IMR-90 (cell line): ENCODE measurements around the gene TDRD6. TPM values are rescaled to one million over a fixed set of nuclear protein-coding genes. Genes with fewer than 3 reads are reported as not detected.

Source experiments
- ATAC-seq: fragments of 200-7000 bp; cut with Tn5 transposase; 2 replicates; pipeline ENCODE4 v1.9.1; 2020; ENCODE audit warnings: low read depth, mild to moderate bottlenecking, moderate library complexity
- BruUV-seq: library from RNA; stranded (reverse); fragments of 400-500 nt; replicated peaks from 2 replicates; lab custom pipeline; 2021; lab: Mats Ljungman, UMichigan
- CTCF ChIA-PET: fragments of 300-600 bp; formaldehyde crosslinking; extraction: SDS; loops from one replicate; lab custom pipeline; 2021; ENCODE audit warnings: antibody characterized with exemption; lab: Yijun Ruan, JAX
- POLR2A ChIA-PET: fragments of 300-600 bp; sonication (Branson Sonifier 250); formaldehyde crosslinking; loops from one replicate; lab custom pipeline; 2022; ENCODE audit warnings: antibody characterized with exemption; ENCODE audit not compliant: unreplicated experiment; lab: Charles Lee
- DNase-seq: peaks from one replicate; pipeline ENCODE4 v3.0.0; 2013
- H2AFZ ChIP-seq: replicated peaks from 2 replicates; pipeline ENCODE3; 2013; ENCODE audit warnings: low read length, mild to moderate bottlenecking; ENCODE audit not compliant: poor library complexity
- H2AK5ac ChIP-seq: 2 replicates; pipeline ENCODE4 v1.6.1; 2013; ENCODE audit warnings: low read depth, low read length, inconsistent platforms
- H2AK9ac ChIP-seq: replicated peaks from 2 replicates; pipeline ENCODE3; 2013; ENCODE audit warnings: mild to moderate bottlenecking, low read depth, low read length, moderate library complexity; ENCODE audit not compliant: poor library complexity
- H2BK120ac ChIP-seq: 2 replicates; pipeline ENCODE4 v1.6.1; 2013; ENCODE audit warnings: low read depth, low read length, inconsistent platforms
- H2BK15ac ChIP-seq: 3 replicates; pipeline ENCODE4 v1.6.1; 2013; ENCODE audit warnings: low read depth, low read length, inconsistent platforms
- H2BK20ac ChIP-seq: 2 replicates; pipeline ENCODE4 v1.6.1; 2013; ENCODE audit warnings: low read depth, mild to moderate bottlenecking, inconsistent platforms, low read length, moderate library complexity
- H2BK5ac ChIP-seq: 2 replicates; pipeline ENCODE4 v1.6.1; 2013; ENCODE audit warnings: mild to moderate bottlenecking, low read depth, low read length, inconsistent platforms; ENCODE audit not compliant: poor library complexity, severe bottlenecking
- H3K14ac ChIP-seq: replicated peaks from 2 replicates; pipeline ENCODE4 v1.6.1; 2013; ENCODE audit warnings: low read depth, low read length, inconsistent platforms
- H3K18ac ChIP-seq: 2 replicates; pipeline ENCODE4 v1.6.1; 2013; ENCODE audit warnings: low read depth, low read length, control low read depth
- H3K23ac ChIP-seq: 2 replicates; pipeline ENCODE4 v1.6.1; 2013; ENCODE audit warnings: low read depth, low read length, inconsistent platforms
- H3K27ac ChIP-seq: 2 replicates; pipeline ENCODE4 v1.5.1; 2013; ENCODE audit warnings: mild to moderate bottlenecking, control low read depth, low read length; ENCODE audit not compliant: insufficient read depth
- H3K27me3 ChIP-seq: 2 replicates; pipeline ENCODE4 v1.6.1; 2013; ENCODE audit warnings: low read length; ENCODE audit not compliant: control insufficient read depth, insufficient read depth
- H3K36me3 ChIP-seq: 2 replicates; pipeline ENCODE4 v1.6.1; 2013; ENCODE audit warnings: low read length, mixed read lengths; ENCODE audit not compliant: control insufficient read depth, insufficient read depth
- H3K4ac ChIP-seq: 2 replicates; pipeline ENCODE4 v1.6.1; 2013; ENCODE audit warnings: low read depth, low read length, inconsistent platforms
- H3K4me1 ChIP-seq: 2 replicates; pipeline ENCODE4 v1.6.1; 2013; ENCODE audit warnings: low read length, mixed read lengths; ENCODE audit not compliant: control insufficient read depth, insufficient read depth
- H3K4me2 ChIP-seq: 2 replicates; pipeline ENCODE4 v1.6.1; 2013; ENCODE audit warnings: low read depth, mild to moderate bottlenecking, control low read depth, low read length, moderate library complexity
- H3K4me3 ChIP-seq: 2 replicates; pipeline ENCODE4 v1.5.1; 2013; ENCODE audit warnings: low read depth, mild to moderate bottlenecking, control low read depth, low read length, moderate library complexity; ENCODE audit not compliant: insufficient read depth
- H3K56ac ChIP-seq: 2 replicates; pipeline ENCODE4 v1.6.1; 2013; ENCODE audit warnings: low read length, inconsistent platforms; ENCODE audit not compliant: insufficient read depth; ENCODE audit errors: extremely low read depth
- H3K79me1 ChIP-seq, 2 experiments: 2 replicates each; pipeline ENCODE4 v1.6.1; 2013; ENCODE audit warnings: low read length in 2 of 2, inconsistent platforms in 1 of 2, low read depth in 1 of 2
- H3K9ac ChIP-seq: 2 replicates; pipeline ENCODE4 v1.6.1; 2013; ENCODE audit warnings: low read depth, low read length, control low read depth
- H3K9me1 ChIP-seq: 2 replicates; pipeline ENCODE4 v1.6.1; 2013; ENCODE audit warnings: low read length, inconsistent platforms; ENCODE audit not compliant: insufficient read depth
- H3K9me3 ChIP-seq: 2 replicates; pipeline ENCODE4 v1.6.1; 2013; ENCODE audit warnings: low read length; ENCODE audit not compliant: control insufficient read depth, insufficient read depth
- H4K20me1 ChIP-seq: 2 replicates; pipeline ENCODE4 v1.6.1; 2013; ENCODE audit warnings: low read length, inconsistent platforms; ENCODE audit not compliant: insufficient read depth
- H4K5ac ChIP-seq: 2 replicates; pipeline ENCODE4 v1.6.1; 2013; ENCODE audit warnings: mild to moderate bottlenecking, low read depth, low read length, control low read depth
- H4K8ac ChIP-seq, 2 experiments: 2 replicates each; pipeline ENCODE4 v1.6.1; 2013; ENCODE audit warnings: low read depth in 2 of 2, low read length in 2 of 2, control low read depth in 1 of 2, inconsistent platforms in 1 of 2
- H4K91ac ChIP-seq: 2 replicates; pipeline ENCODE4 v1.6.1; 2013; ENCODE audit warnings: low read depth, low read length, inconsistent platforms; ENCODE audit not compliant: insufficient read depth
- CEBPB ChIP-seq: IDR thresholded peaks from 2 replicates; pipeline ENCODE4 v1.6.1; 2012; ENCODE audit warnings: low read depth, low read length, improper control_type of control experiment
- CHD1 ChIP-seq: IDR thresholded peaks from 2 replicates; pipeline ENCODE4 v1.6.1; 2012; ENCODE audit warnings: low read depth, low read length, improper control_type of control experiment
- MXI1 ChIP-seq: IDR thresholded peaks from 2 replicates; pipeline ENCODE4 v1.6.1; 2012; ENCODE audit warnings: low read depth, mild to moderate bottlenecking, low read length, moderate library complexity, borderline replicate concordance
- NFE2L2 ChIP-seq: fragments of 150-350 bp; IDR thresholded peaks from 2 replicates; pipeline ENCODE4 v1.6.1; 2016; ENCODE audit warnings: low read depth, mild to moderate bottlenecking, low read length
- WGBS, 2 experiments: methylation state at CpG; one replicate each; pipeline versions ENCODE4 v1.1.5 to v1.1.7; 2013; ENCODE audit warnings: missing lambda C conversion rate in 2 of 2; ENCODE audit not compliant: insufficient read length in 1 of 2; ENCODE audit errors: extremely low coverage in 2 of 2; 5-methylcytosine and 5-hydroxymethylcytosine counted together
- dilution Hi-C: fragments of 300-500 bp; cut with HindIII; formaldehyde crosslinking; loops from one replicate; pipeline ENCODE4 v1.14.3; 2018; ENCODE audit warnings: low sequenced_read_pairs; ENCODE audit not compliant: unreplicated experiment
- in situ Hi-C: fragments of 300-500 bp; cut with MboI; formaldehyde crosslinking; loops from 3 replicates; pipeline ENCODE4 v1.14.3; 2019; ENCODE audit warnings: low sequenced_read_pairs, inconsistent platforms, mixed read lengths
- intact Hi-C: fragments of 100-400 bp; cut with micrococcal nuclease; formaldehyde crosslinking; loops from 2 replicates; pipeline ENCODE4 v1.10.0; 2022
- polyA plus RNA-seq, 3 experiments: library from polyadenylated mRNA; depleted of rRNA; stranded (reverse); fragments of >200 nt; gene quantifications; 2 replicates each; pipeline ENCODE4 v1.2.3, GENCODE V29; 2012; ENCODE audit warnings: low replicate concordance in 1 of 3
- total RNA-seq: library from RNA; depleted of rRNA; stranded (reverse); fragments of >200 nt; gene quantifications from 2 replicates; pipeline ENCODE4 v1.2.3, GENCODE V29; 2012
- TF ChIP-seq, protein P1 (sequence below): conservative IDR thresholded peaks from 2 replicates; pipeline ENCODE4 v1.5.1; 2012; ENCODE audit warnings: mild to moderate bottlenecking, low read depth, low read length, improper control_type of control experiment

TDRD6 gene
- total and polyA plus RNA-seq, 2 of the 4 experiments (the other 2 are of a cell fraction), result not detected

- CTCF ChIA-PET, result no interaction called here
Measured at GRCh38 chr6:46637933-46638332, 49.8 kb upstream of the TDRD6 start.

More at GRCh38 chr6:46637933-46638332, 49.8 kb upstream of the TDRD6 start:
- Histone ChIP-seq H3K4me1 (peaks cover 2% of the 10 kb centered on the region; the same call in 1 of the 2 replicates), H2BK120ac (no peak overlapping the region), H3K18ac (no peak overlapping the region), H2BK20ac (no peak overlapping the region), H3K56ac (no peak overlapping the region), H4K20me1 (no peaks in the 10 kb centered on the region), H2AFZ (no peak overlapping the region), H2BK5ac (no peak overlapping the region), H3K9me3 (no peaks in the 10 kb centered on the region), H4K8ac (no peak overlapping the region), H3K27ac (no peak overlapping the region), H4K5ac (no peak overlapping the region), H3K9ac (no peak overlapping the region), H3K4ac (no peak overlapping the region), H3K23ac (no peak overlapping the region), H3K27me3 (no peaks in the 10 kb centered on the region), H2BK15ac (no peak overlapping the region), H3K36me3 (no peaks in the 10 kb centered on the region), H4K91ac (no peak overlapping the region), H3K9me1 (no peaks in the 10 kb centered on the region), H3K4me3 (no peak overlapping the region), H3K79me1 (no peaks in the 10 kb centered on the region), H2AK9ac (no peak overlapping the region), H3K4me2 (no peak overlapping the region), H3K14ac (no peak overlapping the region), H2AK5ac (no peak overlapping the region)
- intact Hi-C loops, result no loop called here
- TF ChIP-seq CEBPB (no peak), MXI1 (no peak), NFE2L2 (no peak), CHD1 (no peak)
- TF ChIP-seq, protein P1, sequence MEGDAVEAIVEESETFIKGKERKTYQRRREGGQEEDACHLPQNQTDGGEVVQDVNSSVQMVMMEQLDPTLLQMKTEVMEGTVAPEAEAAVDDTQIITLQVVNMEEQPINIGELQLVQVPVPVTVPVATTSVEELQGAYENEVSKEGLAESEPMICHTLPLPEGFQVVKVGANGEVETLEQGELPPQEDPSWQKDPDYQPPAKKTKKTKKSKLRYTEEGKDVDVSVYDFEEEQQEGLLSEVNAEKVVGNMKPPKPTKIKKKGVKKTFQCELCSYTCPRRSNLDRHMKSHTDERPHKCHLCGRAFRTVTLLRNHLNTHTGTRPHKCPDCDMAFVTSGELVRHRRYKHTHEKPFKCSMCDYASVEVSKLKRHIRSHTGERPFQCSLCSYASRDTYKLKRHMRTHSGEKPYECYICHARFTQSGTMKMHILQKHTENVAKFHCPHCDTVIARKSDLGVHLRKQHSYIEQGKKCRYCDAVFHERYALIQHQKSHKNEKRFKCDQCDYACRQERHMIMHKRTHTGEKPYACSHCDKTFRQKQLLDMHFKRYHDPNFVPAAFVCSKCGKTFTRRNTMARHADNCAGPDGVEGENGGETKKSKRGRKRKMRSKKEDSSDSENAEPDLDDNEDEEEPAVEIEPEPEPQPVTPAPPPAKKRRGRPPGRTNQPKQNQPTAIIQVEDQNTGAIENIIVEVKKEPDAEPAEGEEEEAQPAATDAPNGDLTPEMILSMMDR, result no peak
- no peak for DNase-seq
- in situ Hi-C loops, result no loop called here
- no peak for ATAC-seq
- dilution Hi-C loops, result no loop called here
- POLR2A ChIA-PET, result no interaction called here
- BruUV-seq, result no TSS peak
- WGBS, 2 experiments, result no CpG with 5 or more reads among the region's 1 CpG
